Gastrocnemius medialis (tissue), 4 donors: Measurements from ENCODE around the gene NUDCD2. TPM values are rescaled to one million over a fixed set of nuclear protein-coding genes. Genes with fewer than 3 reads are reported as not detected.
"Not testable (repeated sequence)": the region's sequence is repeated elsewhere in the genome, so short reads cannot be mapped to it uniquely, and the experiment has no call there.

Experiments
- ATAC-seq, 2 donors: fragments of 150-250 bp; one replicate each; pipeline ENCODE4 v1.9.1; 2016
- DNase-seq, 2 donors: peaks; one replicate each; pipeline ENCODE4 v3.0.0-alpha.2; 2019
- H3K27ac ChIP-seq, 4 donors: fragments of 200-600 bp; sonication (generic); 1 replicate in 1 of 4; 2 replicates in 3 of 4; pipeline ENCODE4 v1.5.1; 2016 to 2018; ENCODE audit warnings: mild to moderate bottlenecking in 2 of 4, moderate library complexity in 1 of 4
- H3K27me3 ChIP-seq, 3 donors: fragments of 200-600 bp; sonication (generic) in 2 of 3; 1 replicate in 1 of 3; 2 replicates in 2 of 3; pipeline versions ENCODE4 v1.5.1 to v1.6.0; 2016 to 2019; ENCODE audit warnings: mild to moderate bottlenecking in 1 of 3, moderate library complexity in 1 of 3
- H3K36me3 ChIP-seq, 2 donors: fragments of 200-600 bp; sonication (generic) in 1 of 2; one replicate each; pipeline ENCODE4 v1.5.1; 2017 to 2018
- H3K4me1 ChIP-seq, 2 donors: fragments of 200-600 bp; sonication (generic) in 1 of 2; one replicate each; pipeline ENCODE4 v1.5.1; 2016 to 2017; ENCODE audit warnings: mild to moderate bottlenecking in 2 of 2
- H3K4me3 ChIP-seq, 4 donors: fragments of 200-600 bp; sonication (generic) in 3 of 4; 1 replicate in 1 of 4; 2 replicates in 3 of 4; pipeline ENCODE4 v1.5.1; 2016 to 2019; ENCODE audit warnings: mild to moderate bottlenecking in 2 of 4
- H3K9me3 ChIP-seq, 3 donors: fragments of 200-600 bp; sonication (generic) in 2 of 3; 1 replicate in 1 of 3; 2 replicates in 2 of 3; pipeline ENCODE4 v1.5.1; 2016 to 2019
- CTCF ChIP-seq, 5 experiments: fragments of 450-650 bp in 3 of 5; fragments of 200-600 bp in 2 of 5; sonication (generic) in 2 of 5; IDR thresholded peaks in 4 of 5; conservative IDR thresholded peaks in 1 of 5; 1 replicate in 4 of 5; 2 replicates in 1 of 5; pipeline ENCODE4 v1.5.1; 2016 to 2019; ENCODE audit warnings: antibody characterized with exemption in 5 of 5, mild to moderate bottlenecking in 3 of 5, moderate library complexity in 3 of 5
- POLR2A ChIP-seq, 2 donors: fragments of 450-650 bp; IDR thresholded peaks; one replicate each; pipeline ENCODE4 v1.6.1; 2017; ENCODE audit warnings: antibody characterized with exemption in 2 of 2, mild to moderate bottlenecking in 2 of 2, moderate library complexity in 2 of 2
- in situ Hi-C, 4 donors: fragments of 200-750 bp; cut with MboI; loops; one replicate each; pipeline versions ENCODE4 v1.15.0 to v1.8.0; 2017; ENCODE audit warnings: low sequenced_read_pairs in 4 of 4
- intact Hi-C: fragments of 100-400 bp; cut with DNase I; formaldehyde crosslinking; loops from one replicate; pipeline ENCODE4 v1.15.1; 2023; ENCODE audit warnings: low total_unique reads
- total RNA-seq, 4 donors: library from RNA; depleted of rRNA; stranded (reverse); fragments of >200 nt; gene quantifications; one replicate each; pipeline versions ENCODE4 v1.1.0 to v1.2.3, GENCODE V29; 2016

NUDCD2 gene
- total RNA-seq, 4 donors from 2014 or later, result 4.2 to 9.1 (median 5.1) TPM

- Histone ChIP-seq H3K27me3 (no peaks in the 10 kb centered on the region), H3K4me1 (peaks cover 23 to 36% of the 10 kb centered on the region in 2 donors), H3K36me3 (peaks cover 0 to 13% of the 10 kb centered on the region in 2 donors), H3K4me3 (peak overlapping the region in 1 of 4 donors; percentile 100), H3K27ac (peak overlapping the region; percentile 91 to 100 (median 92)), H3K9me3 (no peaks in the 10 kb centered on the region)
- no peak for ATAC-seq
- TF ChIP-seq CTCF (IDR thresholded peaks at IDR 0.05 in 4 of 5, conservative IDR thresholded peaks at IDR 0.05 in 1 of 5) (no peak), POLR2A (IDR thresholded peaks at IDR 0.05) (no peak)
- in situ Hi-C loops, result no loop called here
- intact Hi-C loops, result no loop called here
- no peak for DNase-seq
These were observed 23.4 kb downstream of the NUDCD2 start for GRCh38 chr5:163436515-163436914.

DNA sequence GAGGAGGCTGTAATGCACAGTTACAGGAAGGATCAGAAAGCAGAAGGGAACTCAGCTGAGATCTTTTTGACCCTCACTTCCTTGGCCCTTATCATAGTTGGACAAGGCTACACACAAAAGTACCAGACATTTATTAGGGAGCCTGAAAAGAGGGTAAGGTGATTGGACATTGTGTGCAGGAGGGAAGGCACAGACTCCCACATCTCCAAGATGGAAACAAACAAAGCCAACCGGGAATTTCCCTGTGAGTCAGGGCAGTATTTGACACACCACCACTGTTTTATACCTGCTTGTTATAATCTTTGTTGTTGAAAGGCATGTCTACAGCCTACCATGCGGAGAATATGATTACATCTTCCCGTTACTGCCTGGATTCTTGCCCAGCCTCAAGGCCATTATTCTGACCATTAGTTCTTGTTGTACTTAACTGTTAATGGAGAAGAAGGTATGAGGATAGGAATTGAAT is 25.5 kb downstream of the NUDCD2 start:
- ATAC-seq (no peak), DNase-seq (no peak)
- Histone ChIP-seq H3K27me3 (no peaks in the 10 kb centered on the region), H3K27ac (no peak overlapping the region), H3K36me3 (no peaks in the 10 kb centered on the region), H3K9me3 (no peaks in the 10 kb centered on the region), H3K4me1 (peaks cover 7 to 18% of the 10 kb centered on the region in 2 donors), H3K4me3 (no peak overlapping the region)
- in situ Hi-C loops, result no loop called here
- intact Hi-C loops, result no loop called here
- TF ChIP-seq CTCF (IDR thresholded peaks at IDR 0.05 in 4 of 5, conservative IDR thresholded peaks at IDR 0.05 in 1 of 5), result no peak
- TF ChIP-seq POLR2A (IDR thresholded peaks at IDR 0.05), result no peak

- DNase-seq (no peak), ATAC-seq (no peak)
- Histone ChIP-seq H3K4me3 (no peak overlapping the region), H3K27me3 (no peaks in the 10 kb centered on the region), H3K9me3 (no peaks in the 10 kb centered on the region), H3K36me3 (no peaks in the 10 kb centered on the region), H3K4me1 (peaks cover 0 to 7% of the 10 kb centered on the region in 2 donors), H3K27ac (no peak overlapping the region)
- in situ Hi-C loops, result no loop called here
- intact Hi-C loops, result no loop called here
- TF ChIP-seq POLR2A (IDR thresholded peaks at IDR 0.05), result no peak
- no peak for TF ChIP-seq CTCF (IDR thresholded peaks at IDR 0.05 in 4 of 5, conservative IDR thresholded peaks at IDR 0.05 in 1 of 5)
These were observed 26.6 kb downstream of the NUDCD2 start for GRCh38 chr5:163433271-163433670.

- ATAC-seq, result no peak
- Histone ChIP-seq H3K27me3 (no peaks in the 10 kb centered on the region), H3K4me3 (no peak overlapping the region), H3K9me3 (no peaks in the 10 kb centered on the region), H3K27ac (no peak overlapping the region), H3K36me3 (no peaks in the 10 kb centered on the region), H3K4me1 (peaks cover 0 to 4% of the 10 kb centered on the region in 2 donors)
- DNase-seq, result no peak
- no peak for TF ChIP-seq POLR2A (IDR thresholded peaks at IDR 0.05)
- TF ChIP-seq CTCF (IDR thresholded peaks at IDR 0.05 in 4 of 5, conservative IDR thresholded peaks at IDR 0.05 in 1 of 5), result no peak
- intact Hi-C loops, result no loop called here
- in situ Hi-C loops, result no loop called here
These were observed 27.4 kb downstream of the NUDCD2 start for GRCh38 chr5:163432544-163432943.

- intact Hi-C loops, H3K4me1 ChIP-seq, H3K27me3 ChIP-seq, H3K9me3 ChIP-seq, DNase-seq, H3K27ac ChIP-seq, H3K4me3 ChIP-seq, in situ Hi-C loops, H3K36me3 ChIP-seq, ATAC-seq: not testable (repeated sequence)
These were observed 33.8 kb downstream of the NUDCD2 start for GRCh38 chr5:163426128-163426527.
